HepG2 (cell line): Measurements from ENCODE around the gene GRIK3.

Experiments
- CBFB ChIP-seq: sonication (generic); formaldehyde crosslinking; IDR thresholded peaks from 2 replicates; pipeline ENCODE4 v1.4.0; 2020; ENCODE audit warnings: missing genetic modification reagents
- KDM6A ChIP-seq: IDR thresholded peaks from 2 replicates; pipeline ENCODE4 v1.6.1; 2016; ENCODE audit warnings: low read depth
- KLF11 ChIP-seq: IDR thresholded peaks from 2 replicates; pipeline ENCODE4 v1.6.1; 2016; ENCODE audit warnings: missing compliant biosample characterization
- MXI1 ChIP-seq: IDR thresholded peaks from 3 replicates; pipeline ENCODE4 v1.6.1; 2012; ENCODE audit warnings: low read depth, low read length, inconsistent platforms, borderline replicate concordance
- POLR2A ChIP-seq, 2 experiments: IDR thresholded peaks; 2 replicates each; pipeline ENCODE4 v1.6.1; 2011; ENCODE audit warnings: low read depth in 2 of 2, low read length in 2 of 2, mild to moderate bottlenecking in 1 of 2, moderate library complexity in 1 of 2; ENCODE audit not compliant: insufficient read depth in 1 of 2
- RNF2 ChIP-seq: fragments of 450-650 bp; conservative IDR thresholded peaks from 2 replicates; pipeline ENCODE4 v1.6.1; 2016; ENCODE audit warnings: low read depth
- ZNF138 ChIP-seq: sonication (generic); formaldehyde crosslinking; IDR thresholded peaks from 2 replicates; pipeline ENCODE4 v1.5.0; 2020; ENCODE audit warnings: mild to moderate bottlenecking, low read depth, missing genetic modification reagents
- TF ChIP-seq, protein P1 (sequence below): sonication (generic); formaldehyde crosslinking; conservative IDR thresholded peaks from 2 replicates; pipeline ENCODE4 v1.4.0; 2020; ENCODE audit warnings: mild to moderate bottlenecking, missing genetic modification reagents, moderate library complexity
- TF ChIP-seq, protein P2 (sequence below): sonication (generic); formaldehyde crosslinking; IDR thresholded peaks from 2 replicates; pipeline ENCODE4 v1.5.0; 2020; ENCODE audit warnings: mild to moderate bottlenecking, missing genetic modification reagents, moderate library complexity

DNA sequence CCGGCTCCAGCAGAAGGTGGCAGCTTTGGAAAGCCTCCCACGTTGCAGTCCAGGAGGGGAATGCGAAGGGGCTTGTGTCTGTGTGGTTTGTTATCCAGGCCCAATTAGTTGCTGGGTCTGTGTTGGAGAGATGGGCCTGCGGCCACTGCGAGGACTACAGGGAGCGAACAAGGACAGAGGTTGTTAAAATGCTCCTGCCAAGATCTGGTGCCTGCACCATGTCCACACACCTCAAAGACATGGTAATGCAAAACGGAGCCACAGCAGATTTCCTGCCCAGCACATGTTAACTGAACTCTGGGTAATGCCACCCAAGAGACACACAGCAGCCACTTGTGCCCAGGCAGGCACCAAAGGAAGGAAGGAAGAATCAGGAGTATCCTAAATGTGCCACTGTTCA, 18.6 kb downstream of the GRIK3 start:
- no peak for TF ChIP-seq RNF2
- no peak for TF ChIP-seq MXI1
- no peak for TF ChIP-seq CBFB (CRISPR knock-in tag)
- TF ChIP-seq POLR2A (IDR thresholded peaks at IDR 0.05; ENCODE audit: insufficient read depth in 1 of 2, low read depth in 2 of 2, low read length in 2 of 2): no peak
- TF ChIP-seq, protein P1, sequence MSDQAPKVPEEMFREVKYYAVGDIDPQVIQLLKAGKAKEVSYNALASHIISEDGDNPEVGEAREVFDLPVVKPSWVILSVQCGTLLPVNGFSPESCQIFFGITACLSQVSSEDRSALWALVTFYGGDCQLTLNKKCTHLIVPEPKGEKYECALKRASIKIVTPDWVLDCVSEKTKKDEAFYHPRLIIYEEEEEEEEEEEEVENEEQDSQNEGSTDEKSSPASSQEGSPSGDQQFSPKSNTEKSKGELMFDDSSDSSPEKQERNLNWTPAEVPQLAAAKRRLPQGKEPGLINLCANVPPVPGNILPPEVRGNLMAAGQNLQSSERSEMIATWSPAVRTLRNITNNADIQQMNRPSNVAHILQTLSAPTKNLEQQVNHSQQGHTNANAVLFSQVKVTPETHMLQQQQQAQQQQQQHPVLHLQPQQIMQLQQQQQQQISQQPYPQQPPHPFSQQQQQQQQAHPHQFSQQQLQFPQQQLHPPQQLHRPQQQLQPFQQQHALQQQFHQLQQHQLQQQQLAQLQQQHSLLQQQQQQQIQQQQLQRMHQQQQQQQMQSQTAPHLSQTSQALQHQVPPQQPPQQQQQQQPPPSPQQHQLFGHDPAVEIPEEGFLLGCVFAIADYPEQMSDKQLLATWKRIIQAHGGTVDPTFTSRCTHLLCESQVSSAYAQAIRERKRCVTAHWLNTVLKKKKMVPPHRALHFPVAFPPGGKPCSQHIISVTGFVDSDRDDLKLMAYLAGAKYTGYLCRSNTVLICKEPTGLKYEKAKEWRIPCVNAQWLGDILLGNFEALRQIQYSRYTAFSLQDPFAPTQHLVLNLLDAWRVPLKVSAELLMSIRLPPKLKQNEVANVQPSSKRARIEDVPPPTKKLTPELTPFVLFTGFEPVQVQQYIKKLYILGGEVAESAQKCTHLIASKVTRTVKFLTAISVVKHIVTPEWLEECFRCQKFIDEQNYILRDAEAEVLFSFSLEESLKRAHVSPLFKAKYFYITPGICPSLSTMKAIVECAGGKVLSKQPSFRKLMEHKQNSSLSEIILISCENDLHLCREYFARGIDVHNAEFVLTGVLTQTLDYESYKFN: no peak
- no peak for TF ChIP-seq KDM6A (CRISPR knock-in tag)
- TF ChIP-seq, protein P2, sequence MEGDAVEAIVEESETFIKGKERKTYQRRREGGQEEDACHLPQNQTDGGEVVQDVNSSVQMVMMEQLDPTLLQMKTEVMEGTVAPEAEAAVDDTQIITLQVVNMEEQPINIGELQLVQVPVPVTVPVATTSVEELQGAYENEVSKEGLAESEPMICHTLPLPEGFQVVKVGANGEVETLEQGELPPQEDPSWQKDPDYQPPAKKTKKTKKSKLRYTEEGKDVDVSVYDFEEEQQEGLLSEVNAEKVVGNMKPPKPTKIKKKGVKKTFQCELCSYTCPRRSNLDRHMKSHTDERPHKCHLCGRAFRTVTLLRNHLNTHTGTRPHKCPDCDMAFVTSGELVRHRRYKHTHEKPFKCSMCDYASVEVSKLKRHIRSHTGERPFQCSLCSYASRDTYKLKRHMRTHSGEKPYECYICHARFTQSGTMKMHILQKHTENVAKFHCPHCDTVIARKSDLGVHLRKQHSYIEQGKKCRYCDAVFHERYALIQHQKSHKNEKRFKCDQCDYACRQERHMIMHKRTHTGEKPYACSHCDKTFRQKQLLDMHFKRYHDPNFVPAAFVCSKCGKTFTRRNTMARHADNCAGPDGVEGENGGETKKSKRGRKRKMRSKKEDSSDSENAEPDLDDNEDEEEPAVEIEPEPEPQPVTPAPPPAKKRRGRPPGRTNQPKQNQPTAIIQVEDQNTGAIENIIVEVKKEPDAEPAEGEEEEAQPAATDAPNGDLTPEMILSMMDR (CRISPR knock-in tag): no peak
- TF ChIP-seq ZNF138 (CRISPR knock-in tag): no peak
- TF ChIP-seq KLF11 (CRISPR knock-in tag): no peak
